H1 (cell line): Measurements from ENCODE around the gene KANSL3. TPM values are rescaled to one million over a fixed set of nuclear protein-coding genes. Genes with fewer than 3 reads are reported as not detected.

Experiments used
- CBX8 ChIP-seq: fragments of 300-800, 300-1000 bp; sonication (generic); IDR thresholded peaks from 2 replicates; pipeline ENCODE4 v1.7.1; 2016; ENCODE audit warnings: low read depth, low read length, borderline replicate concordance
- CEBPB ChIP-seq: IDR thresholded peaks from 2 replicates; pipeline ENCODE4 v1.6.1; 2012; ENCODE audit warnings: low read depth, low read length
- CHD7 ChIP-seq: fragments of 300-600 bp; sonication (generic); IDR thresholded peaks from 2 replicates; pipeline ENCODE4 v1.7.1; 2012; ENCODE audit warnings: low read length, moderate library complexity, mild to moderate bottlenecking, inconsistent platforms; ENCODE audit not compliant: insufficient replicate concordance
- EZH2 ChIP-seq: fragments of 200-600 bp; sonication (generic); IDR thresholded peaks from 2 replicates; pipeline ENCODE4 v1.7.1; 2012; ENCODE audit warnings: low read depth, mild to moderate bottlenecking, moderate library complexity, low read length, inconsistent platforms; ENCODE audit not compliant: severe bottlenecking
- GABPA ChIP-seq: IDR thresholded peaks from 2 replicates; pipeline ENCODE4 v1.6.1; 2011; ENCODE audit warnings: mild to moderate bottlenecking, low read length, moderate library complexity, borderline replicate concordance; ENCODE audit not compliant: insufficient read depth
- GTF2F1 ChIP-seq: IDR thresholded peaks from 2 replicates; pipeline ENCODE4 v1.6.1; 2012; ENCODE audit warnings: low read depth, low read length, improper control_type of control experiment, borderline replicate concordance
- HDAC2 ChIP-seq, 2 experiments: fragments of 300-600 bp in 1 of 2; sonication (generic) in 1 of 2; IDR thresholded peaks; 2 replicates each; pipeline ENCODE4 v1.6.1; 2011 to 2012; ENCODE audit warnings: low read depth in 2 of 2, low read length in 2 of 2, mild to moderate bottlenecking in 2 of 2, moderate library complexity in 2 of 2, borderline replicate concordance in 1 of 2, inconsistent platforms in 1 of 2
- KDM1A ChIP-seq: fragments of 200-600, 300-600 bp; sonication (generic); IDR thresholded peaks from 2 replicates; pipeline ENCODE4 v1.7.1; 2016; ENCODE audit warnings: mild to moderate bottlenecking, low read length, borderline replicate concordance
- MAFK ChIP-seq: IDR thresholded peaks from 2 replicates; pipeline ENCODE4 v1.6.1; 2012; ENCODE audit warnings: low read depth, mild to moderate bottlenecking, improper control_type of control experiment, low read length
- POU5F1 ChIP-seq: IDR thresholded peaks from 2 replicates; pipeline ENCODE4 v1.6.1; 2011; ENCODE audit warnings: low read depth, mild to moderate bottlenecking, low read length, moderate library complexity
- RFX5 ChIP-seq: IDR thresholded peaks from 2 replicates; pipeline ENCODE4 v1.6.1; 2011; ENCODE audit warnings: low read depth, low read length, improper control_type of control experiment, borderline replicate concordance
- SP1 ChIP-seq: IDR thresholded peaks from 2 replicates; pipeline ENCODE4 v1.6.1; 2011; ENCODE audit warnings: low read depth, low read length
- polyA plus RNA-seq, 7 experiments: library from polyadenylated mRNA; depleted of rRNA in 3 of 7; stranded (reverse) in 5 of 7; unstranded in 2 of 7; fragments of >200 nt in 5 of 7; fragments of 200-250 nt in 2 of 7; gene quantifications; 1 replicate in 5 of 7; 2 replicates in 1 of 7; 4 replicates in 1 of 7; pipeline versions ENCODE4 v1.2.1 to v1.2.3, GENCODE V29; 2011 to 2013; ENCODE audit warnings: missing spikeins in 2 of 7, mixed read lengths in 2 of 7
- total RNA-seq: library from RNA; stranded (reverse); fragmentation: NEBNext Ultra II Directional; extraction: Animal tissue kit (Norgen Biotek cat#: 25700); gene quantifications from 2 replicates; pipeline ENCODE4 v1.2.1, GENCODE V29; 2021

Gene KANSL3
- total and polyA plus RNA-seq, 2 of the 8 experiments (the other 6 are each of a cell fraction or from before 2014, with no cell fraction given): 19.8 to 31.4 TPM

GRCh38 chr2:96663177-96663576 lies 25.1 kb upstream of the KANSL3 start (continued):
- TF ChIP-seq CHD7: no peak
- TF ChIP-seq CEBPB: no peak
- no peak for TF ChIP-seq EZH2
- TF ChIP-seq HDAC2 (IDR thresholded peaks at IDR 0.05; ENCODE audit: borderline replicate concordance in 1 of 2, low read depth in 2 of 2, low read length in 2 of 2): no peak
- TF ChIP-seq GABPA: no peak
- TF ChIP-seq RFX5: no peak
- TF ChIP-seq MAFK: no peak
- TF ChIP-seq POU5F1: no peak
- no peak for TF ChIP-seq SP1
- TF ChIP-seq KDM1A: no peak
- TF ChIP-seq CBX8: no peak
- TF ChIP-seq GTF2F1: no peak
